Ectodermal cell (in vitro differentiated cells): Measurements from ENCODE around the gene SNPH.

ENCODE experiments used
- H3K27ac ChIP-seq: 2 replicates; pipeline ENCODE4 v1.7.0; 2013; ENCODE audit warnings: mild to moderate bottlenecking, low read depth, low read length; ENCODE audit not compliant: insufficient read depth, poor library complexity, severe bottlenecking
- H3K27me3 ChIP-seq: 2 replicates; pipeline ENCODE4 v1.7.0; 2013; ENCODE audit warnings: mild to moderate bottlenecking, low read length; ENCODE audit not compliant: insufficient read depth, control insufficient read depth, poor library complexity, severe bottlenecking
- H3K36me3 ChIP-seq: one replicate; pipeline ENCODE4 v1.7.0; 2013; ENCODE audit warnings: low read length; ENCODE audit not compliant: control insufficient read depth, insufficient read depth
- H3K4me1 ChIP-seq: one replicate; pipeline ENCODE4 v1.7.0; 2013; ENCODE audit warnings: low read length; ENCODE audit not compliant: control insufficient read depth, insufficient read depth
- H3K4me3 ChIP-seq: 2 replicates; pipeline ENCODE4 v1.7.0; 2013; ENCODE audit warnings: low read depth, low read length, control low read depth; ENCODE audit not compliant: insufficient read depth
- H3K9me3 ChIP-seq: 2 replicates; pipeline ENCODE4 v1.7.0; 2013; ENCODE audit warnings: mild to moderate bottlenecking, low read length, moderate library complexity; ENCODE audit not compliant: control insufficient read depth
- WGBS, 2 experiments: methylation state at CpG; one replicate each; pipeline ENCODE4 v1.1.7; 2013; ENCODE audit warnings: missing lambda C conversion rate in 2 of 2; 5-methylcytosine and 5-hydroxymethylcytosine counted together

The SNPH gene

GRCh38 chr20:1317545-1318255 lies 51.6 kb downstream of the SNPH start:
- H3K27me3 ChIP-seq, result peaks cover 6% of the 10 kb centered on the region
- H3K36me3 ChIP-seq, result no peaks in the 10 kb centered on the region
- H3K27ac ChIP-seq, result no peak overlapping the region
- no peaks in the 10 kb centered on the region for H3K4me1 ChIP-seq
- 71 to 77% methylated on average over 12 of the region's 12 CpGs for WGBS, 2 experiments
- H3K4me3 ChIP-seq, result no peak overlapping the region
- H3K9me3 ChIP-seq, result no peaks in the 10 kb centered on the region

GRCh38 chr20:1319051-1319450 lies 53.0 kb downstream of the SNPH start:
- no peaks in the 10 kb centered on the region for H3K9me3 ChIP-seq
- no peaks in the 10 kb centered on the region for H3K36me3 ChIP-seq
- no peaks in the 10 kb centered on the region for H3K4me1 ChIP-seq
- no peaks in the 10 kb centered on the region for H3K27me3 ChIP-seq
- H3K4me3 ChIP-seq, result no peak overlapping the region
- H3K27ac ChIP-seq, result no peak overlapping the region
- whole genome bisulfite sequencing, 2 experiments, result 90 to 93% methylated on average over 4 of the region's 4 CpGs

DNA sequence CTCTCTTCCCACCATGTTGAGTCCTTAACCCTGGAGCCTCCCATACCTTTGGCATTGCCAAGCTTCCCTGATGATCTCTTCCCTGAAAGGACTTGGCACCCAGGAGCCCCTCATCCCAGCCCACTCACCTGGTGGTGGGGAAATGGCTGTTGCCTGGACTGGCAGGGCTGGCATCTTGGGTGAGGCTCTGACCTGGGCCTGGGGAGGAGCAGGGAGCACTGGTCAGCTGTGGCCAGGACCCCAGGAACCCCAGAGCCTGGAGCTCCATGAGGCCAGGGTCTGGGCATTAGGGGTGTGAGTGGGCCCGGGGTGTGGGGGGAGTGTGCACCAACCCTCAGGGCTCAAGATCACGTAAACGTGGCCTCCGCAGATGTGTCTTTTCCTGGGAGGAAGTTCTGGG lies 53.4 kb downstream of the SNPH start:
- Histone ChIP-seq H3K27ac (no peak overlapping the region), H3K36me3 (no peaks in the 10 kb centered on the region), H3K27me3 (no peaks in the 10 kb centered on the region), H3K4me1 (peaks cover under 1% of the 10 kb centered on the region), H3K9me3 (no peaks in the 10 kb centered on the region), H3K4me3 (no peak overlapping the region)
- 97 to 100% methylated on average over 4 of the region's 4 CpGs for WGBS, 2 experiments

DNA sequence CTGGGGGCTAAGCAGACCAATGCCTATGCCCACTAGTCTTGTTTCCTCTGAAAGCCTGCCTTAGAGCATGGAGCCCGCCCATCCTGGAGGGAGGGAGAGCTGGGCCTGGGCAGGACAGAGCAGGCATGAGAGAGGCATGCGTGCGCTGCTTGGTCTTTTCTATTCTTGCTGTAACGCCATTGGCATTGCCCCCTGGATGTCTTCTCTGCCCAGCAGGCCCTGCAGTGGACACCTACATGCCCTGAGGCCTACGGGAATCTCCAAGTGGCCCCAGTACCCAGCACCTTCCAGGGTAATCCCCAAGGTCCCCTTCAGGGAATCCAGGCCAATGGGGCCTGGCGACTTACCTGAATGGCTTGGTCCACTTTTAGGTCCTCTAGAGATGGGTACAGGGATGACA lies 53.9 kb downstream of the SNPH start:
- Histone ChIP-seq H3K36me3 (no peaks in the 10 kb centered on the region), H3K4me3 (no peak overlapping the region), H3K4me1 (peaks cover 6% of the 10 kb centered on the region), H3K9me3 (no peaks in the 10 kb centered on the region), H3K27ac (no peak overlapping the region), H3K27me3 (no peaks in the 10 kb centered on the region)
- 84 to 87% methylated on average over 6 of the region's 6 CpGs for WGBS, 2 experiments

DNA sequence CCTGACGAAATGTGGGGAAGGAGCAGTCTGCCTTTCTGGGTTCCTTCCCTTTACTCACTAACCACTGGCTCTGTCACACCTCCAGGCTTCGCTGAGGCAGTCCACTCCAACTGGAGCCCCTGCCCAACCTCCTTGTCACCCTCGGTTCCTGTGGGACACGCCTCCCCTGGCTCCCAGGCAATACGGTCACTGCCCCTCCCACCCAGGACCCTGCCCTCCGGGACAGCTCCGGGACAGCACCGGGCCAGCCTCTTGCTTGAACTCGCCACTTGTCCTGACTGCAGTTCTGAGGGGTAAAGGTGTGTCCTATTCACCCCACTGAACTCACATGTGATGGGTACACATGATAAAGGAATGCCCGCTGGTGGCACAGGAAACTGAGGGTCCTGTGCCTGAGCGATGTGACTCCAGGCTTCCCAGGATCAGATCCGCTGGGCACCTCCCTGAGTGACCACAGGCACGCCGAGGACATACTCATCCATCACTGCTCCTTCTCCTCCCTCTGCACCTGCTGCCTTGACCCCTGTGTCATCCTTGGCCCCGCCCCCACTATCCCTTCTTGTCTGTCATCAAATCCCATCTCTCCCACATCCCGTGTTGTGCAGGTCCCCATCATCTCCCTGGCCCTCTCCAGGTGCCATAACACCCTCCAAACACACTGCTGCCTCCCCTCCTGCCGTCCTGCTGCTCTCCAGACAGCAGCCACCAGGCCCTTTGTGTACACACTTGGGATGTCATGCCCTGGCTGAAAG lies 55.0 kb downstream of the SNPH start:
- WGBS, 2 experiments, result 81 to 84% methylated on average over 17 of the region's 17 CpGs
- no peaks in the 10 kb centered on the region for H3K9me3 ChIP-seq
- peaks cover 7% of the 10 kb centered on the region for H3K4me1 ChIP-seq
- H3K27ac ChIP-seq, result no peak overlapping the region
- H3K4me3 ChIP-seq, result no peak overlapping the region
- no peaks in the 10 kb centered on the region for H3K36me3 ChIP-seq
- H3K27me3 ChIP-seq, result no peaks in the 10 kb centered on the region

DNA sequence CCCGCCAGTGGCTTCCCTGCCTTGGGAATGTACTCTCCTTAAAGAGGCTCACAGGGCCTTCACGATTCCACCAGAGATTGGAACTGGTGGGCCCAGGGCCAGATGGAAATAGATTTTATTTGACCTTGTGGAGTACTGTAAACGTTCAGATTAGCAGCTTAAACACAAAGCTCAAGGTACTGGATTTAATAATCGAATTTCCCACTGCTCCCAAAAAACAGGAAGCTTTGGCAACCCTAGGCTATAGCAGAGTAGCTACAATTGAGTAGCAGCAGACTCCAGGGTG lies 55.5 kb downstream of the SNPH start:
- H3K9me3 ChIP-seq, result no peaks in the 10 kb centered on the region
- no peak overlapping the region for H3K4me3 ChIP-seq
- no peaks in the 10 kb centered on the region for H3K36me3 ChIP-seq
- WGBS, 2 experiments, result 78 to 86% methylated on average over 4 of the region's 4 CpGs
- H3K27ac ChIP-seq, result no peak overlapping the region
- peaks cover 12% of the 10 kb centered on the region for H3K4me1 ChIP-seq
- no peaks in the 10 kb centered on the region for H3K27me3 ChIP-seq

- Histone ChIP-seq H3K4me1 (peaks cover 13% of the 10 kb centered on the region), H3K9me3 (no peaks in the 10 kb centered on the region), H3K27me3 (no peaks in the 10 kb centered on the region), H3K36me3 (peaks cover 5% of the 10 kb centered on the region), H3K4me3 (no peak overlapping the region), H3K27ac (no peak overlapping the region)
- 93% methylated on average over 11 of the region's 11 CpGs for WGBS, 2 experiments
These were observed 56.6 kb downstream of the SNPH start for GRCh38 chr20:1322511-1323245.

GRCh38 chr20:1323256-1323655 lies 57.2 kb downstream of the SNPH start:
- no peaks in the 10 kb centered on the region for H3K9me3 ChIP-seq
- H3K27me3 ChIP-seq, result no peaks in the 10 kb centered on the region
- no peak overlapping the region for H3K4me3 ChIP-seq
- peaks cover 5% of the 10 kb centered on the region for H3K36me3 ChIP-seq
- 79 to 85% methylated on average over 5 to 6 of the region's 6 CpGs for WGBS, 2 experiments
- peaks cover 13% of the 10 kb centered on the region for H3K4me1 ChIP-seq
- no peak overlapping the region for H3K27ac ChIP-seq

GRCh38 chr20:1323830-1324597 lies 57.9 kb downstream of the SNPH start:
- Histone ChIP-seq H3K4me1 (peaks cover 13% of the 10 kb centered on the region), H3K4me3 (no peak overlapping the region), H3K9me3 (no peaks in the 10 kb centered on the region), H3K36me3 (peaks cover 5% of the 10 kb centered on the region), H3K27me3 (no peaks in the 10 kb centered on the region), H3K27ac (no peak overlapping the region)
- 82 to 92% methylated on average over 12 of the region's 12 CpGs for WGBS, 2 experiments
